Measurements from ENCODE around the gene SPACA5.
A peak's percentile ranks its signal among the peaks of the same experiment; 100 is the strongest.
"Not testable (repeated sequence)": the region's sequence is repeated elsewhere in the genome, so short reads cannot be mapped to it uniquely, and the experiment has no call there.

SPACA5 gene

GRCh38 chrX:48006688-48007087, at the start of gene SPACA5:
SPACA5 (plus strand) TSS chrX:48006988; CDS start chrX:48007803, 815 bp downstream.
- DNase-seq (ENCODE audit: low read depth in 1 of 2, low spot score in 1 of 2): not testable (repeated sequence)

GRCh38 chrX:47958206-47958605, 48.6 kb upstream of the SPACA5 start:
- DNase-seq (ENCODE audit: low read depth in 1 of 2, low spot score in 1 of 2): not testable (repeated sequence)

GRCh38 chrX:47958761-47959342, 47.9 kb upstream of the SPACA5 start:
- no peak for DNase-seq (ENCODE audit: low read depth in 1 of 2, low spot score in 1 of 2)

GRCh38 chrX:47960406-47960805, 46.4 kb upstream of the SPACA5 start:
- DNase-seq (ENCODE audit: low read depth in 1 of 2, low spot score in 1 of 2): no peak

- not testable (repeated sequence) for DNase-seq (ENCODE audit: low read depth in 1 of 2, low spot score in 1 of 2)
Measured at GRCh38 chrX:47961830-47962229, 45.0 kb upstream of the SPACA5 start.

GRCh38 chrX:47965526-47965925, 41.3 kb upstream of the SPACA5 start:
- DNase-seq (ENCODE audit: low read depth in 1 of 2, low spot score in 1 of 2): not testable (repeated sequence)

- DNase-seq (ENCODE audit: low read depth in 1 of 2, low spot score in 1 of 2): no peak
Measured at GRCh38 chrX:47973235-47973634, 33.6 kb upstream of the SPACA5 start.

GRCh38 chrX:47976254-47977151, 30.3 kb upstream of the SPACA5 start:
- no peak for DNase-seq (ENCODE audit: low read depth in 1 of 2, low spot score in 1 of 2)

- DNase-seq (ENCODE audit: low read depth in 1 of 2, low spot score in 1 of 2): no peak
Measured at GRCh38 chrX:47991263-47992094, 15.3 kb upstream of the SPACA5 start.

GRCh38 chrX:47992095-47992380, 14.8 kb upstream of the SPACA5 start:
- no peak for DNase-seq (ENCODE audit: low read depth in 1 of 2, low spot score in 1 of 2)

GRCh38 chrX:47992669-47993068, 14.1 kb upstream of the SPACA5 start:
- no peak for DNase-seq (ENCODE audit: low read depth in 1 of 2, low spot score in 1 of 2)

GRCh38 chrX:48001260-48001659, 5.5 kb upstream of the SPACA5 start:
- DNase-seq (ENCODE audit: low read depth in 1 of 2, low spot score in 1 of 2): no peak

GRCh38 chrX:48002319-48002718, 4.5 kb upstream of the SPACA5 start:
- DNase-seq (ENCODE audit: low read depth in 1 of 2, low spot score in 1 of 2): no peak

- no peak for DNase-seq (ENCODE audit: low read depth in 1 of 2, low spot score in 1 of 2)
Measured at GRCh38 chrX:48002929-48003328, 3.9 kb upstream of the SPACA5 start.

GRCh38 chrX:48003367-48003757, 3.4 kb upstream of the SPACA5 start:
- DNase-seq (ENCODE audit: low read depth in 1 of 2, low spot score in 1 of 2): no peak

- DNase-seq (ENCODE audit: low read depth in 1 of 2, low spot score in 1 of 2): peak; percentile 79 to 84
Measured at GRCh38 chrX:48003758-48004457, 2.9 kb upstream of the SPACA5 start, which contains the start of gene ZNF182. ZNF182 (minus strand) TSS chrX:48003989; CDS start chrX:48002609, 1,380 bp downstream.

- not testable (repeated sequence) for DNase-seq (ENCODE audit: low read depth in 1 of 2, low spot score in 1 of 2)
Measured at GRCh38 chrX:48009445-48009960, 2.7 kb downstream of the SPACA5 start.

- DNase-seq (ENCODE audit: low read depth in 1 of 2, low spot score in 1 of 2): not testable (repeated sequence)
Measured at GRCh38 chrX:48016583-48017310, 10.0 kb downstream of the SPACA5 start.

- DNase-seq (ENCODE audit: low read depth in 1 of 2, low spot score in 1 of 2): not testable (repeated sequence)
Measured at GRCh38 chrX:48019892-48020291, 13.1 kb downstream of the SPACA5 start.

GRCh38 chrX:48020472-48020871, 13.7 kb downstream of the SPACA5 start:
- DNase-seq (ENCODE audit: low read depth in 1 of 2, low spot score in 1 of 2): not testable (repeated sequence)
